ENCODE data around the gene PROK1. TPM values are rescaled to one million over a fixed set of nuclear protein-coding genes. Genes with fewer than 3 reads are reported as not detected.

PROK1 gene, protein sequence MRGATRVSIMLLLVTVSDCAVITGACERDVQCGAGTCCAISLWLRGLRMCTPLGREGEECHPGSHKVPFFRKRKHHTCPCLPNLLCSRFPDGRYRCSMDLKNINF
- not detected for total RNA-seq

DNA sequence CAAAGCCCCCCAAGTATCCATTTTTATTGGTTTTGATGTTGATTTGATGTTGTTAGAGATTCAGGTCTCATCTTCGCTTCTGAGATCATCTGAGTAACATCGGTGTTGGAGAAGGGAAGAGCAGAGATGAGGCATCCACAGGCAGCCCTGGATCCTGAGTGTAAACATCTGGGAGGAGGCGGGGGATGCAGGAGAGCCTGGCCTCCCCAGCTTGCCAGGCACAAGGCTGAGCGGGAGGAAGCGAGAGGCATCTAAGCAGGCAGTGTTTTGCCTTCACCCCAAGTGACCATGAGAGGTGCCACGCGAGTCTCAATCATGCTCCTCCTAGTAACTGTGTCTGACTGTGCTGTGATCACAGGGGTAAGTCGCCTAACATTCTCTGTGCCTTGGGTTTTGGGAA, at the start of gene PROK1:
Gene PROK1 (plus strand): TSS at position 221 of the 400 bp plus-strand sequence. CDS start 68 bp downstream, at position 289.

DNA sequence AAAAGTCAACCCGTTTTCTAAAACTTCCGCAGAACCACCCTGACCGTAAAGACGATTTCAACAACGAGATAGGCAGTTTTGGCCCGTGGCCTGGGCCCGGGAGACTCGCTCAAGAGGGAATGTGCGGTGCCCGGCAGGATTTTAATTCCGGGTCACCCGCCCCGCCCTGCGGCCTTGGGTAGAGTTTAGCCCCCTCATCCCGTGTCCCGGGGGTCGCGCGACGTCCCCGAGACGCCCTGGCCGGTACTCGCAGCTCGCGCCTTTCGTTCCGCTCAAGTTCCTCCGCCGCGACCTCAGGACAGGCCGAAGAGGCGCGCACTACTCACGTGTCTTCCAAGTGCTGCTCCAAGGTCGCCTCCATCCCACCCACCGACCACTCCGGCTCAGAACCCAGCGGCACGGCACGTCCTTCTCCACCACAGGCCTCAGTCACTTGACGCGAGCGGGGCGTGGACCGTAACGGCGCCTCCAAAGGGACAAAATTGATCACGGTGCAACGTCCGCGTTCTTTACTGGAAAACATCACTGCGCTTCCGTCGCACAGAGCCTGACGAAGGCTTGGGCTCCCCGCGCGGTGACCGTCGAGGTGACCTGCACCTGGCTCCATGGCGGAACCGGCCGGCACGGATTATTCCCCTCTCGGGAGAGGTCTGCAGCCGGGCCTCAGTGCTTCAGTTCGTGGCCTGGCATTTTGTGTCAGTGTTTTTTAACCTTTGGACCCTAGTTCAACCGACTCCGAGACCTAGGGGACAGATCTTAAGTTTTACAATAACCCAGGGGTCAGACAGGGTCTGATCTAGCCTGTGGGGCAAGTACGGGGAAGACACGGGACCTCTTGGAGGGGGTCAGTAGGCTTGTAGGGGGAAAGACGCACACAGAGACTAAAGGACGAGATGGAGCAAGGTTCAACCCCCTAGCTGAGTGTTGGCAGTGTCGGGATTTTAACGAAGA, 43.4 kb upstream of the PROK1 start, which contains the start of gene LAMTOR5:
Gene LAMTOR5 (minus strand): TSS at position 435 of the 951 bp plus-strand sequence. CDS start 74 bp downstream, at position 361.

Other genes with a start within 250 kb of the PROK1 start
- 5.9 TPM for gene KCNC4, start 240.8 kb upstream of the PROK1 start, total RNA-seq
- 74.5 TPM for gene RBM15, start 111.8 kb upstream of the PROK1 start, total RNA-seq
- gene SLC16A4, start 60.1 kb upstream of the PROK1 start, total RNA-seq, result 4.7 TPM
- 30.0 TPM for gene LAMTOR5, start 43.5 kb upstream of the PROK1 start, total RNA-seq
- gene KCNA10, start 68.0 kb downstream of the PROK1 start, total RNA-seq, result not detected
- 8.8 TPM for gene KCNA2, start 155.2 kb downstream of the PROK1 start, total RNA-seq
- gene KCNA3, start 223.8 kb downstream of the PROK1 start, total RNA-seq, result 36.0 TPM